HepG2 (cell line): Measurements from ENCODE around the gene TXNIP. TPM values are rescaled to one million over a fixed set of nuclear protein-coding genes. Genes with fewer than 3 reads are reported as not detected.

Experiments
- ATAC-seq: fragments of 200-7000 bp; cut with Tn5 transposase; 3 replicates; pipeline ENCODE4 v1.9.1; 2020; ENCODE audit warnings: mild to moderate bottlenecking, moderate library complexity
- BruUV-seq: library from RNA; stranded (reverse); fragments of 400-500 nt; replicated peaks from 2 replicates; lab custom pipeline; 2021; lab: Mats Ljungman, UMichigan
- CTCF ChIA-PET: fragments of 300-600 bp; formaldehyde crosslinking; extraction: SDS; loops from one replicate; lab custom pipeline; 2021; ENCODE audit warnings: low total read pairs, inconsistent platforms, low intra/inter-chr PET ratio; lab: Yijun Ruan, JAX
- POLR2A ChIA-PET: fragments of 350-600 bp; sonication (Branson Sonifier 250); formaldehyde crosslinking; loops from one replicate; lab custom pipeline; 2020; ENCODE audit warnings: antibody characterized with exemption, inconsistent platforms; lab: Yijun Ruan, JAX
- DNase-seq: peaks from one replicate; pipeline ENCODE4 v3.0.0-alpha.2; 2015; ENCODE audit warnings: low spot score
- FAIRE-seq: peaks from 3 replicates; lab custom pipeline; 2011; peaks lifted over from hg19 to GRCh38; lab: Jason Lieb, UNC
- H2AFZ ChIP-seq: one replicate; pipeline ENCODE4 v1.6.1; 2011; ENCODE audit warnings: low read length, inconsistent platforms
- H3K27ac ChIP-seq: fragments of 300-600 bp; 3 replicates; pipeline ENCODE4 v1.8.0; 2011; ENCODE audit warnings: mixed run types, mild to moderate bottlenecking, mixed read lengths, low read length, inconsistent platforms; ENCODE audit not compliant: insufficient read depth; ENCODE audit errors: extremely low read length
- H3K27me3 ChIP-seq, 2 experiments: fragments of 200-600 bp in 1 of 2; 2 replicates in 1 of 2; 3 replicates in 1 of 2; pipeline versions ENCODE4 v1.6.0 to v1.8.0; 2011; ENCODE audit warnings: low read length in 2 of 2, mild to moderate bottlenecking in 2 of 2, moderate library complexity in 2 of 2, inconsistent platforms in 1 of 2; ENCODE audit not compliant: insufficient read depth in 2 of 2, control insufficient read depth in 1 of 2
- H3K36me3 ChIP-seq, 2 experiments: fragments of 200-600 bp in 1 of 2; replicated peaks in 1 of 2; 2 replicates in 1 of 2; 3 replicates in 1 of 2; pipeline versions ENCODE4 v1.5.1 to v1.8.0; 2011; ENCODE audit warnings: low read length in 2 of 2, inconsistent platforms in 1 of 2; ENCODE audit not compliant: insufficient read depth in 2 of 2, control insufficient read depth in 1 of 2
- H3K4me1 ChIP-seq: 2 replicates; pipeline ENCODE4 v1.5.1; 2012; ENCODE audit warnings: low read length, inconsistent platforms; ENCODE audit not compliant: insufficient read depth
- H3K4me2 ChIP-seq: 2 replicates; pipeline ENCODE4 v1.6.0; 2011; ENCODE audit warnings: low read depth, low read length, inconsistent platforms
- H3K4me3 ChIP-seq, 3 experiments: fragments of 200-600 bp in 1 of 3; sonication (generic), shearing (Covaris generic) in 1 of 3; replicated peaks in 1 of 3; 2 replicates each; pipeline ENCODE4 v1.5.1; 2011 to 2016; ENCODE audit warnings: low read length in 3 of 3, inconsistent platforms in 2 of 3, low read depth in 2 of 3, mild to moderate bottlenecking in 2 of 3, control low read depth in 1 of 3, mixed read lengths in 1 of 3; ENCODE audit not compliant: insufficient read depth in 1 of 3
- H3K79me2 ChIP-seq: one replicate; pipeline ENCODE4 v1.6.1; 2011; ENCODE audit warnings: low read length, inconsistent platforms; ENCODE audit not compliant: insufficient read depth
- H3K9ac ChIP-seq: 2 replicates; pipeline ENCODE4 v1.6.0; 2011; ENCODE audit warnings: mild to moderate bottlenecking, low read depth, low read length, inconsistent platforms; ENCODE audit not compliant: insufficient read depth
- H3K9me3 ChIP-seq: 2 replicates; pipeline ENCODE4 v1.5.1; 2012; ENCODE audit warnings: mild to moderate bottlenecking, low read length
- H4K20me1 ChIP-seq: 2 replicates; pipeline ENCODE4 v1.6.0; 2011; ENCODE audit warnings: inconsistent platforms, mild to moderate bottlenecking, low read length, moderate library complexity; ENCODE audit not compliant: insufficient read depth
- ARID3A ChIP-seq: IDR thresholded peaks from 2 replicates; pipeline ENCODE4 v1.6.1; 2012; ENCODE audit warnings: low read depth, low read length, improper control_type of control experiment
- DPF2 ChIP-seq: sonication (generic); formaldehyde crosslinking; IDR thresholded peaks from 2 replicates; pipeline ENCODE4 v1.4.0; 2020; ENCODE audit warnings: mild to moderate bottlenecking, low read depth, missing genetic modification reagents, borderline replicate concordance
- HNRNPK ChIP-seq: fragments of 200-400 bp; formaldehyde crosslinking; IDR thresholded peaks from 2 replicates; pipeline ENCODE4 v1.6.1; 2018; ENCODE audit warnings: low read length, low read depth, moderate library complexity, mild to moderate bottlenecking; ENCODE audit not compliant: poor library complexity, severe bottlenecking
- HNRNPUL1 ChIP-seq: fragments of 200-400 bp; formaldehyde crosslinking; IDR thresholded peaks from 2 replicates; pipeline ENCODE4 v1.6.1; 2017; ENCODE audit warnings: low read depth, mild to moderate bottlenecking, low read length, moderate library complexity
- HOMEZ ChIP-seq: IDR thresholded peaks from 2 replicates; pipeline ENCODE4 v1.6.1; 2016; ENCODE audit warnings: low read depth
- KDM2A ChIP-seq: sonication (generic); formaldehyde crosslinking; IDR thresholded peaks from 2 replicates; pipeline ENCODE4 v1.4.0; 2020; ENCODE audit warnings: low read depth, missing genetic modification reagents, borderline replicate concordance
- MLLT10 ChIP-seq: sonication (generic); formaldehyde crosslinking; IDR thresholded peaks from 2 replicates; pipeline ENCODE4 v1.4.0; 2020; ENCODE audit warnings: missing genetic modification reagents
- NFKBIZ ChIP-seq: IDR thresholded peaks from 2 replicates; pipeline ENCODE4 v1.6.1; 2018; ENCODE audit warnings: missing genetic modification reagents, missing compliant biosample characterization
- SIX1 ChIP-seq: sonication (generic); formaldehyde crosslinking; IDR thresholded peaks from 2 replicates; pipeline ENCODE4 v1.4.0; 2020; ENCODE audit warnings: missing genetic modification reagents, borderline replicate concordance
- SIX4 ChIP-seq: sonication (generic); formaldehyde crosslinking; IDR thresholded peaks from 2 replicates; pipeline ENCODE4 v1.4.0; 2020; ENCODE audit warnings: missing genetic modification reagents
- SMAD3 ChIP-seq: sonication (generic); formaldehyde crosslinking; IDR thresholded peaks from 2 replicates; pipeline ENCODE4 v1.4.0; 2020; ENCODE audit warnings: missing genetic modification reagents
- SPEN ChIP-seq: sonication (generic); formaldehyde crosslinking; IDR thresholded peaks from 2 replicates; pipeline ENCODE4 v1.5.1; 2020; ENCODE audit warnings: low read depth, mild to moderate bottlenecking, missing genetic modification reagents
- TBX3 ChIP-seq: fragments of 450-650 bp; IDR thresholded peaks from 2 replicates; pipeline ENCODE4 v1.6.1; 2017; ENCODE audit warnings: antibody characterized with exemption, mild to moderate bottlenecking, inconsistent platforms, borderline replicate concordance
- ZGPAT ChIP-seq: IDR thresholded peaks from 2 replicates; pipeline ENCODE4 v1.6.1; 2016; ENCODE audit warnings: mild to moderate bottlenecking
- ZNF574 ChIP-seq: sonication (generic); formaldehyde crosslinking; IDR thresholded peaks from 2 replicates; pipeline ENCODE4 v1.4.0; 2020; ENCODE audit warnings: missing genetic modification reagents
- WGBS: methylation state at CpG from one replicate; pipeline ENCODE4 v1.1.6; 2017; ENCODE audit warnings: low lambda C conversion rate; 5-methylcytosine and 5-hydroxymethylcytosine counted together
- in situ Hi-C: cut with HindIII; loops from 2 replicates; pipeline ENCODE4 v1.10.0; 2017; ENCODE audit warnings: low pct_unique_long_range_greater_than_20kb; ENCODE audit not compliant: extremely low pct_ligation_motif_present
- intact Hi-C: fragments of 100-400 bp; cut with micrococcal nuclease; formaldehyde crosslinking; loops from one replicate; pipeline ENCODE4 v1.10.0; 2022; ENCODE audit not compliant: unreplicated experiment
- polyA plus RNA-seq, 8 experiments: library from polyadenylated mRNA; depleted of rRNA in 3 of 8; stranded (reverse) in 7 of 8; unstranded in 1 of 8; fragments of >200 nt; fragmentation: Illumina TruSeq in 4 of 8; extraction: Trizol in 4 of 8; gene quantifications; 2 replicates each; pipeline versions ENCODE4 v1.2.1 to v1.2.3, GENCODE V29; 2011 to 2016; ENCODE audit warnings: low read depth in 4 of 8, missing spikeins in 1 of 8, mixed read lengths in 1 of 8; ENCODE audit not compliant: insufficient read depth in 1 of 8
- total RNA-seq, 5 experiments: library from RNA; depleted of rRNA; stranded (reverse); fragments of >200 nt; fragmentation: Illumina TruSeq; extraction: Trizol; gene quantifications; 2 replicates each; pipeline ENCODE4 v1.2.3, GENCODE V29; 2016; ENCODE audit warnings: low read depth in 1 of 5

Gene TXNIP
- total and polyA plus RNA-seq, 2 of the 13 experiments (the other 11 are each of a cell fraction or from before 2014, with no cell fraction given): 24.4 to 237 TPM

GRCh38 chr1:146020058-146021049 is 24.0 kb upstream of the TXNIP start:
- no peak overlapping the region for H3K4me3 ChIP-seq
- H3K79me2 ChIP-seq: no peaks in the 10 kb centered on the region
- no peak overlapping the region for H2AFZ ChIP-seq
- DNase-seq (peak; percentile 73), ATAC-seq (peak; percentile 86), FAIRE-seq (peak; percentile 65)
- H3K9ac ChIP-seq: no peak overlapping the region
- ChIA-PET CTCF (no interaction called here), POLR2A (interaction anchor here (1.0 to 2.9 kb wide), 7 partner anchors 12 to 93 kb away, joined by 3 to 15 read pairs (median 6); partner anchors contain the start of genes ANKRD34A, POLR3GL and RBM8A)
- H3K36me3 ChIP-seq: no peaks in the 10 kb centered on the region
- H3K9me3 ChIP-seq: no peaks in the 10 kb centered on the region
- H3K4me2 ChIP-seq: peak overlapping the region; percentile 42
- BruUV-seq: no TSS peak
- 27% methylated on average over 4 of the region's 4 CpGs for WGBS
- H4K20me1 ChIP-seq: no peaks in the 10 kb centered on the region
- H3K4me1 ChIP-seq: peaks cover 27% of the 10 kb centered on the region
- intact Hi-C loops: no loop called here
- no peaks in the 10 kb centered on the region for H3K27me3 ChIP-seq
- in situ Hi-C loops: no loop called here
- no peak overlapping the region for H3K27ac ChIP-seq
- no peak for TF ChIP-seq TBX3
- TF ChIP-seq HNRNPUL1: no peak
- 0 out of 2 replicates have a peak, but pooled peaks have one; percentile 40 for TF ChIP-seq ZNF574
- no peak for TF ChIP-seq KDM2A (CRISPR knock-in tag)
- TF ChIP-seq ARID3A: no peak
- TF ChIP-seq SMAD3 (CRISPR knock-in tag): 0 out of 2 replicates have a peak, but pooled peaks have one; percentile 25
- TF ChIP-seq SIX1 (CRISPR knock-in tag): no peak
- no peak for TF ChIP-seq HOMEZ (CRISPR knock-in tag)
- no peak for TF ChIP-seq MLLT10 (CRISPR knock-in tag)
- no peak for TF ChIP-seq HNRNPK
- 0 out of 2 replicates have a peak, but pooled peaks have one; percentile 40 for TF ChIP-seq ZGPAT (CRISPR knock-in tag)
- no peak for TF ChIP-seq SIX4
- TF ChIP-seq NFKBIZ (CRISPR knock-in tag): no peak
- peak; percentile 36; the same call in 1 of the 2 replicates for TF ChIP-seq SPEN (CRISPR knock-in tag)
- TF ChIP-seq DPF2 (CRISPR knock-in tag): peak; percentile 64; the same call in 1 of the 2 replicates
